Measurements from ENCODE around the gene DNAH14. TPM values are rescaled to one million over a fixed set of nuclear protein-coding genes. Genes with fewer than 3 reads are reported as not detected.

Gene DNAH14
- total and polyA plus RNA-seq, 2 of the 8 experiments (the other 6 are each of a cell fraction or from before 2014, with no cell fraction given): 8.4 to 40.7 TPM

DNA sequence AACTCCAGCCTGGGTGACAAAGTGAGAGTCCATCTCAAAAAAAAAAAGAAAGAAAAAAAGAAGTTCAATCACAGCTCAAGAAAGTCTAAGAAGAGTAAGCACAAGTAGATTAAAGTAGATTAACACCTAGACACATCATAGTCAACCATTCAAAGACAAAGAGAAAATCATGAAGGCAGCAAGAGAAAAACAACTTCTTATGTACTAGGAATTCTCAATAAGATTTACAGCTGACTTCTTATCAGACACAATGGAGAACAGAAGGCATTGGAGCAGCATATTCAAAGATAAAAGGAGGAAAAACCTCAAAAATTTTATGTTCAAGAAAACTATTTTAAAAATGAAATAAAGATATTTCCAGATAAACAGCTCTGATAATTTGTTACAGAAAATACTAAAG is 351.1 kb downstream of the DNAH14 start:
- Histone ChIP-seq H4K5ac (ENCODE audit: insufficient read length, low read depth, low read length) (no peak overlapping the region), H3K27me3 (replicated peaks in 1 of 4; ENCODE audit: control insufficient read depth in 3 of 4, extremely low read depth in 1 of 4, insufficient read depth in 3 of 4, low read length in 3 of 4) (no peaks in the 10 kb centered on the region), H3K9ac (replicated peaks in 1 of 4; ENCODE audit: extremely low read depth in 1 of 4, low read depth in 3 of 4, low read length in 3 of 4) (no peak overlapping the region), H2BK20ac (ENCODE audit: low read length) (no peak overlapping the region), H3K79me2 (ENCODE audit: control insufficient read depth in 1 of 2, insufficient read depth in 2 of 2, low read length in 2 of 2) (no peaks in the 10 kb centered on the region), H3K4ac (replicated peaks; ENCODE audit: insufficient read length, low read depth, low read length) (no peak overlapping the region), H3K56ac (replicated peaks; ENCODE audit: insufficient read length, low read depth, low read length) (no peak overlapping the region), H2BK5ac (ENCODE audit: low read depth, low read length) (no peak overlapping the region), H3K4me1 (replicated peaks in 1 of 4; ENCODE audit: control insufficient read depth in 3 of 4, insufficient read depth in 4 of 4, low read length in 3 of 4) (no peaks in the 10 kb centered on the region), H2BK15ac (ENCODE audit: low read length) (no peak overlapping the region), H3K36me3 (ENCODE audit: control insufficient read depth in 2 of 4, insufficient read depth in 4 of 4, low read length in 3 of 4) (no peaks in the 10 kb centered on the region), H2AK5ac (ENCODE audit: low read depth, low read length) (no peak overlapping the region), H2AFZ (ENCODE audit: low read length) (no peak overlapping the region), H3K18ac (ENCODE audit: extremely low read depth, low read length) (no peak overlapping the region), H3K4me2 (ENCODE audit: insufficient read depth in 1 of 2, low read depth in 2 of 2, low read length in 2 of 2) (no peak overlapping the region), H3K23ac (ENCODE audit: insufficient read length) (no peak overlapping the region), H3K9me3 (ENCODE audit: insufficient read depth in 2 of 2, low read depth in 1 of 2, low read length in 1 of 2) (peaks cover 2 to 3% of the 10 kb centered on the region in 2 experiments; a peak in 1 of 4 replicates), H4K20me1 (replicated peaks in 1 of 2; ENCODE audit: control insufficient read depth in 1 of 2, insufficient read depth in 2 of 2, low read length in 2 of 2) (no peaks in the 10 kb centered on the region), H3K27ac (ENCODE audit: low read depth, low read length) (no peak overlapping the region), H3K4me3 (ENCODE audit: extremely low read depth in 1 of 4, insufficient read depth in 2 of 4, low read depth in 3 of 4, low read length in 4 of 4) (no peak overlapping the region), H4K91ac (replicated peaks; ENCODE audit: insufficient read length, low read length) (no peak overlapping the region), H2BK12ac (ENCODE audit: low read depth, low read length) (no peak overlapping the region), H2BK120ac (replicated peaks; ENCODE audit: low read depth, low read length) (no peak overlapping the region), H3K23me2 (ENCODE audit: low read depth, low read length) (no peaks in the 10 kb centered on the region), H4K8ac (ENCODE audit: extremely low read depth, insufficient read depth, low read length) (no peak overlapping the region), H3K14ac (ENCODE audit: insufficient read length) (no peak overlapping the region), H3K79me1 (ENCODE audit: low read depth, low read length) (no peaks in the 10 kb centered on the region)
- ChIA-PET POLR2A (ENCODE audit: partially characterized antibody) (no interaction called here), CTCF (ENCODE audit: partially characterized antibody) (no interaction called here)
- DNase-seq (ENCODE audit: low read depth in 1 of 2, low spot score in 2 of 2) (no peak), FAIRE-seq (no peak)
- TF ChIP-seq BRCA1 (IDR thresholded peaks at IDR 0.05; ENCODE audit: low read depth, low read length) (no peak), POLR2A (IDR thresholded peaks at IDR 0.05; ENCODE audit: control extremely low read depth in 1 of 2, low read depth in 2 of 2, low read length in 2 of 2) (no peak), CTBP2 (IDR thresholded peaks at IDR 0.05; ENCODE audit: borderline replicate concordance, insufficient read depth, insufficient read length, low read length) (no peak), NRF1 (IDR thresholded peaks at IDR 0.05; ENCODE audit: low read depth, low read length) (no peak), SRF (IDR thresholded peaks at IDR 0.05; ENCODE audit: low read depth, low read length) (no peak), JUND (IDR thresholded peaks at IDR 0.05; ENCODE audit: low read length) (no peak), POLR2AphosphoS5 (IDR thresholded peaks at IDR 0.05; ENCODE audit: low read depth, low read length) (no peak), SP4 (IDR thresholded peaks at IDR 0.05; ENCODE audit: low read length) (no peak), TAF1 (IDR thresholded peaks at IDR 0.05; ENCODE audit: low read depth, low read length) (no peak), YY1 (IDR thresholded peaks at IDR 0.05; ENCODE audit: low read depth, low read length) (no peak), KDM4A (IDR thresholded peaks at IDR 0.05; ENCODE audit: low read depth, low read length, severe bottlenecking) (no peak), EZH2 (IDR thresholded peaks at IDR 0.05; ENCODE audit: low read depth, low read length, severe bottlenecking) (no peak), GABPA (IDR thresholded peaks at IDR 0.05; ENCODE audit: borderline replicate concordance, insufficient read depth, low read length) (no peak), KDM1A (IDR thresholded peaks at IDR 0.05; ENCODE audit: borderline replicate concordance, low read length) (no peak), RFX5 (IDR thresholded peaks at IDR 0.05; ENCODE audit: borderline replicate concordance, low read depth, low read length) (no peak), SIRT6 (IDR thresholded peaks at IDR 0.05; ENCODE audit: low read length) (no peak)
- TF ChIP-seq, protein P1, sequence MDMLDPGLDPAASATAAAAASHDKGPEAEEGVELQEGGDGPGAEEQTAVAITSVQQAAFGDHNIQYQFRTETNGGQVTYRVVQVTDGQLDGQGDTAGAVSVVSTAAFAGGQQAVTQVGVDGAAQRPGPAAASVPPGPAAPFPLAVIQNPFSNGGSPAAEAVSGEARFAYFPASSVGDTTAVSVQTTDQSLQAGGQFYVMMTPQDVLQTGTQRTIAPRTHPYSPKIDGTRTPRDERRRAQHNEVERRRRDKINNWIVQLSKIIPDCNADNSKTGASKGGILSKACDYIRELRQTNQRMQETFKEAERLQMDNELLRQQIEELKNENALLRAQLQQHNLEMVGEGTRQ (IDR thresholded peaks at IDR 0.05; ENCODE audit: low read length): no peak

Data from H1 (cell line).